ENCODE results near the gene KIF5C.

The KIF5C gene

DNA sequence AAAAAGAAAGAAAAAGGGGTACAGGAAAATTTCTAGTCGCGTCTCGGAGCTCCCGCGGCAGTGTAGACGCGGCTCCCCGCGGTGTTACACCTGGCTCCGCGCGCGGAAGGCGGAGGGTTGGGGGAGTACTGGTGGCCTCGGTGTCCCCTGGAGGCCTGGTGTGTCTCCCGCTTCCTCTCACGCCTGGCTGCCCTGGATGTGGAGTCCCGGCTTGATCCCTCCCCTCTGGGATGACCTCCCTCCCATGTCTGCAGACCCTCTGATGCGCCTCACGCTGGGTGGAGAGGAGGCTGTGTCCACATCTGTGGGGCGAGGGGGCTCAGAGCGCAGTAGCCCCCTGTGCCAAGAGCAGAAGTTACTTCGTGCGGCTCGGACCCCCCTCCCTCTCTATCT is 1.2 kb downstream of the KIF5C start:
- peak overlapping the region; percentile 84 for H3K4me3 Mint-ChIP-seq
- no peak overlapping the region for H3K27ac Mint-ChIP-seq
- peaks cover 0 to 2% of the 10 kb centered on the region in 2 donors for H3K9me3 Mint-ChIP-seq
- H3K36me3 Mint-ChIP-seq: peaks cover 0 to 2% of the 10 kb centered on the region in 2 donors
- ATAC-seq (replicated peaks) (peak in 1 of 2 donors; percentile 5), DNase-seq (no peak)
- peaks cover 37 to 39% of the 10 kb centered on the region in 2 donors for H3K27me3 Mint-ChIP-seq
- peaks cover 10 to 13% of the 10 kb centered on the region in 2 donors for H3K4me1 Mint-ChIP-seq

DNA sequence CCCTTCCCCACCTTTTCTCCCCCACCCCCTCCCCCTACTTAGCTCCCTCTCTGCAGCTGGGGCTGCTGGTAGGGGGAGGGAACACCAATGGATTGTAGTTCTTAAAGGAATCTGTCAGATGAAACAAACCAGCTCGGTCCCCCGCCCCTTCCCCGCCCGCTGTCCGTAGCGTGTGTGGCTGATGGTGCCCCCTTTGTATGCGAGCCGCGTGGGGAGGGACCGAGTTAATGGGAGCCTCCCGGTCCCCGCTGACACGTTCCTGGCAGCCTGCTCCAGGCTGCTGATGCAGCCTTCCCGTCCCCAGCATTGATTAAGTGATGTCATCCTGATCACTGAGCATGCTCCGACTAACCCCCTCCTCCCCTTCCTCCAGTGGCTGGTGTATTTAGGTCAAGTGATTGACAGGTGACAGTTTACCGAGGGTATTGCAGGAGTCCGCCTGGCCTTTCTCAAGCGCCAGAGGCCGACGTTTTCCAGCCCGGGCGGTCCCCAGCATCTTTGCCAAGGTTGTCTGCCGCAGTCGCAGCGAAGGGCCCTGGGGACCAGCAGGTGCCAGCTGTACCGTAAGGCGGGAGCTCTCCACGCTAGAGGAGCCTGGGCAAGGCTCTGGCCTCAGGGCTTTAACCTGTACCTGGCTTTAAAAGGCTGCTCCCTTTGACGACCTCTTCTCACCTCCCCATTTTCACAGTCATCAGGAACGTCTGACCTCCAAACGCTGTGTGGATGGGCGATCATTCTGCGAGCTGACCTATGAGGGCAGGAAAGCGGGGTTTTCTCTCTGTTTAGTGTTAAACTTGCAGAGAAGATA is 1.8 kb downstream of the KIF5C start:
- Mint-ChIP-seq H3K36me3 (peaks cover 0 to 2% of the 10 kb centered on the region in 2 donors), H3K4me3 (peak overlapping the region; percentile 84), H3K27me3 (peaks cover 37% of the 10 kb centered on the region in 2 donors), H3K27ac (peak overlapping the region; percentile 37), H3K9me3 (peaks cover 0 to 2% of the 10 kb centered on the region in 2 donors), H3K4me1 (peaks cover 10 to 13% of the 10 kb centered on the region in 2 donors)
- ATAC-seq (replicated peaks): peak; percentile 33 to 49
- peak; percentile 37 for DNase-seq

DNA sequence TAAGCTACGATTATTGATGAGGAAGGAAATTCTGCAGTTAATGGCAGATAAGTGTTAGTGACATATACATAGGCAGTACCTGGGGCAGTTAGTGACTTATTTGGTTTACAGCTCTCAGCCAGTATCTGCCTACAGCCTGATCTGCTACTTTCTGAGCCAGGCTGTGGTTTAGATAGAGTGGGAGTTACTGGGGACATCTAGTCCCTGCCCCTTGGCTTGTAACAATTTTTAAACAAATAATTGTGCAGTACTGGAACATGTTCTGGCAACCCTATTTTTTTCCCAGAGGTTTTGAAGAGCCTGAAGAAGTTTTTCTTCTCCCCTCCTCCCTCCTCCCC is 2.3 kb downstream of the KIF5C start:
- Mint-ChIP-seq H3K4me1 (peaks cover 10 to 13% of the 10 kb centered on the region in 2 donors), H3K27ac (no peak overlapping the region), H3K9me3 (peaks cover 0 to 2% of the 10 kb centered on the region in 2 donors), H3K27me3 (peaks cover 32 to 34% of the 10 kb centered on the region in 2 donors), H3K4me3 (peak overlapping the region; percentile 84), H3K36me3 (peaks cover under 1 to 2% of the 10 kb centered on the region in 2 donors)
- ATAC-seq (replicated peaks): no peak
- no peak for DNase-seq

DNA sequence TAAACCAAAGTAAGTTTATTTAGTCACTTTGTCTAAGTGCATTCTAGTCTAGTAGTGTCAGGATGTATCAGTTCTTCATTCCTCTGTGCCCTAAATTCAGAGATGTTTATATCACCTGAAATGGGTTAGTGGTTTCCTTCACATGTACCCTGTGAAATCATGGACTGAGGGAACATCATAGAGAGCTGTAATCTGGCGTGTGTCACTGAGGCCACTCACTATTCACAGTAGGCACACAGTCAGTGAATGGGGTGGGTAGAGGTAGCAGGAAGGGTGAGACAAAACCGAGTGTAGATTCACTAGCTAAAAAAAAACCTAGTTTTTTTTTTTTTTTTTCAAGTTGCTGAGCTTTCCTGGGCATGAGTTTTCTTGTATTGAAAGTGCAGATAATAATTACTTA is 5.6 kb downstream of the KIF5C start:
- peaks cover 2 to 4% of the 10 kb centered on the region in 2 donors for H3K36me3 Mint-ChIP-seq
- ATAC-seq (replicated peaks): no peak

DNA sequence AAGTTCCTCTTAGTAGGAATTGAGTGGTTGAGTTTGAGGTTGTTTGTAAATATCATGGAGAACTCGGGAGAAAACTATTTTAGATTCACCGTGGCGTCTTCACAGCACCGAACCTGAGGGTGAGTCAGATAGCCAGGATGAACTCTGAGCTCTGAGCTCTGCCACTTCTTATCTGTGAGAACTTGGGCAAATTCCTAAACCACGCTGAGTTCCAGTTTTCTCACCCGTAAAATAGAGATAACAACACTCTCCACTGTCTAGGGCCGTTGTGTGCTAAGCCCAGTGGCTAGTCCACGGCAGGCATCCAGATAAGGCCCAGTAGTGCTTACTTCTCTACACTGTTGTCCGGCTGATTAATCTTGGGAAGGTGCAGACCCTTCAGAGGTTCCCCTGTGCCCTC is 7.0 kb downstream of the KIF5C start:
- peaks cover 2 to 4% of the 10 kb centered on the region in 2 donors for H3K36me3 Mint-ChIP-seq

More for the DNA sequence above, 5.6 kb downstream of the KIF5C start:
- Mint-ChIP-seq H3K9me3 (peaks cover 0 to 2% of the 10 kb centered on the region in 2 donors), H3K4me1 (peaks cover 10 to 13% of the 10 kb centered on the region in 2 donors), H3K27me3 (peaks cover 30 to 38% of the 10 kb centered on the region in 2 donors), H3K4me3 (no peak overlapping the region), H3K27ac (no peak overlapping the region)
- DNase-seq: no peak

DNA sequence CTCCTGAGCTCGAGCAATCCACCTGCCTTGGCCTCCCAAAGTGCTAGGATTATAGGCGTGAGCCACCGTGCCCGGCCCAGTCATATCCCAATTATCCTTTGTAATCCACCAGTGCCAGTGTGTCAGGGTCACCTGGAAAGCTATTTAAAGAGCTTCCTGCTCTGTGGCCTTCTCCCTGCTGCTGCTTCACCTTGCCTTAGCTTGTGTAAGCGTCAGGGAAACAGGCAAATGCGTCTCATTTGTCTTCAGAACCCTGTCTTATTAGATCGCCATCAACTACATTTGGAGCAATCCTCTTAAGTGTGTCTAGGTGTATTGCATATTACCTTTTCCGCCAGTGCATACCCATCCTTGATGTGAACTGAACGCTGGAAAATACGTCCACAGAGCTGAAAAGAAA is 10.2 kb downstream of the KIF5C start:
- Mint-ChIP-seq H3K36me3 (peaks cover 0 to 4% of the 10 kb centered on the region in 2 donors), H3K9me3 (peaks cover 0 to 2% of the 10 kb centered on the region in 2 donors), H3K27me3 (peaks cover 43 to 49% of the 10 kb centered on the region in 2 donors)

More for the DNA sequence above, 7.0 kb downstream of the KIF5C start:
- DNase-seq: no peak
- Mint-ChIP-seq H3K4me1 (peaks cover 1 to 2% of the 10 kb centered on the region in 2 donors), H3K27ac (no peak overlapping the region), H3K4me3 (no peak overlapping the region), H3K9me3 (peaks cover 0 to 2% of the 10 kb centered on the region in 2 donors), H3K27me3 (peaks cover 26 to 39% of the 10 kb centered on the region in 2 donors)
- ATAC-seq (replicated peaks): no peak

DNA sequence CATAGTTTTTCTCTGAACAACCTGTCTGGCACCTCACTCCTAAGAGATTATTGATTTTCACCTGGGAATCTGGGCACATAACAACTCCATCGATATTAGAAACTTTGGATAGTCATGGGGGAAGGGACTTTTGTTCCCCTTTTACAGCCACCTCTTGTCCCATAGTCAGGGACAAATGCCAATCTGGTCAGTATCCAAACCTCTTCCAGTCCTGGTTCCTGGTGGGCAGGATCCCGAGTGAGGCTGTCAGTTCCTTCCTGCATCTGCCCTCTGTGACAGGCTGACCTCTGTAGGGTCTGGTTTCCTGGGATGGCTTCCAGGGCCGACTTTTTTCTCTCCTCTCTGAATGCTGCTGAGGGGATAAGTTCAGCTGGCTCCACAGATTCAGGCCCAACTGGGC is 11.0 kb downstream of the KIF5C start:
- ATAC-seq (replicated peaks): no peak
- Mint-ChIP-seq H3K4me1 (peaks cover 5 to 16% of the 10 kb centered on the region in 2 donors), H3K36me3 (peaks cover 0 to 4% of the 10 kb centered on the region in 2 donors), H3K27me3 (peaks cover 47 to 48% of the 10 kb centered on the region in 2 donors), H3K27ac (no peak overlapping the region), H3K4me3 (no peak overlapping the region), H3K9me3 (no peaks in the 10 kb centered on the region)
- DNase-seq: no peak

More for the DNA sequence above, 10.2 kb downstream of the KIF5C start:
- no peak overlapping the region for H3K4me3 Mint-ChIP-seq
- DNase-seq: no peak
- ATAC-seq (replicated peaks): no peak
- H3K4me1 Mint-ChIP-seq: peaks cover 5 to 16% of the 10 kb centered on the region in 2 donors
- H3K27ac Mint-ChIP-seq: no peak overlapping the region

DNA sequence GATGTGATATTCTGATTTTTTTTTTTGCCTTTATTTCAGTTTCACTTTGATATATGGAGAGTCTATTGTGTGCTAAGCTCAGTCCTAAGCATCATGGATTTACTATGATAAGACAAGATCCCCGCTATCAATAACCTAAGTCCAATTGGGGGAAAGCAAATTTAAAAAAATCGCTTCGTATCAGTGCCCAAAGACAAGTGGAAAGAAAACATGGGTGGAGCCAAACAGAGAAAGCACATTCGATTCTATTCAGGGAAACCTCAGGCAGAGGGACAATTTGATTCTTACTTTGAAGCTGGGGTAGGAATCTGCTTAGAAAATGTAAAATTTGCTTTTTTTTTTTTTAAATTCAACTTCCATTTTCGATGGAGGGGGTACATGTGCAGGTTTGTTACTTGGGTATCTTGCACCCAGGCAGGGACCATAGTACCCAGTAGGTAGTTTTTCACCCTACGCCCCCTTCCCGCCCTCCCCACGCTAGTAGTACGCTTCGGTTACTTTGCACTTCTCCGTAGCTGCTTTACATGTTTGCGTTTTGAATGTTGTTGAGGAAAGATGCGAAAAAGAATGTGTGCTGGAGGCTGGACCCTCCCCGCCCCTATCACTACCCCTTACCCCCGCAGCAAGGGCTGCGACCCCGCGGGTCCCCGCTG is 12.4 kb downstream of the KIF5C start:
- ATAC-seq (replicated peaks) (peak; percentile 31 to 61), DNase-seq (no peak)
- peaks cover 0 to 3% of the 10 kb centered on the region in 2 donors for H3K36me3 Mint-ChIP-seq
- H3K27me3 Mint-ChIP-seq: peaks cover 44 to 48% of the 10 kb centered on the region in 2 donors
- H3K9me3 Mint-ChIP-seq: no peaks in the 10 kb centered on the region
- H3K4me1 Mint-ChIP-seq: peaks cover 5 to 16% of the 10 kb centered on the region in 2 donors
- H3K27ac Mint-ChIP-seq: no peak overlapping the region
- H3K4me3 Mint-ChIP-seq: peak overlapping the region; percentile 82 to 86

DNA sequence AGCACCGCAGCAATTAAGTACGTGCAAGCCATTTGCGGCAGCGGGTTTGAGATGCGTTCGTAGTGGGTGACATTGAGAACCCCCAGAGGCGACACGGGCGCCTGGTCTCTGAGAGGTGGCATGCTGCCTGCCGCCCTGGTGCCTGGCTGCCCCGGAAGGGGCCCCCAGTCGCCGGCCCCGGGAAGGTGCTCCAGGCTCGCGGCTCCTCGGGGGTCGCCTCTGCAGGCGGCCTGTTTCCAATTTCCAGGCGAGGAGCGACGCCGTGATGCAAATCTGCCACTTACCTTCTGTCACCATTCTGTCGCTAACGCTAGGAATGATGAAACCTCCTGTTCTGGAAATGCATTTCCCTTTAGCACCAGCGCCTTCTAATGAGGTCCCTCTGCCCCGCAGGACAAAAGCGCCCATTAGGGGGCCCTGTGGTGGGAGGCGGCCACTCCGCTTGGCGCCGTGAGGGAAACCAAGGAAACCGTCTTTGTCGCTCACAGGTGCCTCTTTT is 13.0 kb downstream of the KIF5C start:
- DNase-seq (no peak), ATAC-seq (replicated peaks) (peak; percentile 65 to 78)
- peak overlapping the region; percentile 82 to 86 for H3K4me3 Mint-ChIP-seq
- peaks cover 0 to under 1% of the 10 kb centered on the region in 2 donors for H3K36me3 Mint-ChIP-seq
- H3K4me1 Mint-ChIP-seq: peaks cover 5 to 16% of the 10 kb centered on the region in 2 donors
- H3K9me3 Mint-ChIP-seq: peaks cover under 1 to 2% of the 10 kb centered on the region in 2 donors
- peaks cover 43 to 53% of the 10 kb centered on the region in 2 donors for H3K27me3 Mint-ChIP-seq
- H3K27ac Mint-ChIP-seq: no peak overlapping the region

DNA sequence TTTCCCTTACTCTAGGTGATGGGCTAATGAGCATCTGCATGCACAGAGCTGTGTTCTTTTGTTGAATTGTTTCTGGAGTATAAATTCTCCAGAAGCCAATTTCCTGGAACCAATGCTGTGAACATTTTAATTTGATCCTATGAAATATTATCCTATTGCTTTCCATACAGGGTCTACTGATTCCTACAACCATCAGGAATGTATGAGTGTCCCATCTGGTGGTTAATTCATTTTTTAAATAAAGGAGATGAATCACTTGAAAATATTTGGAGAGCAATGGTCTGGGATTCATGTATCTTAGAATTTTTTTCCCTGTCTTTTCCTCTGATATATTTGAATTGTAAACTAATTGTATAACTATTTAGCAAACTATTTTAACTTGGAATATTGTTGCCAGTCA is 14.0 kb downstream of the KIF5C start:
- ATAC-seq (replicated peaks): no peak
- peak overlapping the region; percentile 29 to 86 for H3K4me3 Mint-ChIP-seq
- no peak for DNase-seq
- H3K9me3 Mint-ChIP-seq: peaks cover 7 to 9% of the 10 kb centered on the region in 2 donors
- peaks cover 7 to 20% of the 10 kb centered on the region in 2 donors for H3K4me1 Mint-ChIP-seq
- H3K27ac Mint-ChIP-seq: no peak overlapping the region
- H3K36me3 Mint-ChIP-seq: peaks cover 0 to 9% of the 10 kb centered on the region in 2 donors
- H3K27me3 Mint-ChIP-seq: peaks cover 52 to 63% of the 10 kb centered on the region in 2 donors

DNA sequence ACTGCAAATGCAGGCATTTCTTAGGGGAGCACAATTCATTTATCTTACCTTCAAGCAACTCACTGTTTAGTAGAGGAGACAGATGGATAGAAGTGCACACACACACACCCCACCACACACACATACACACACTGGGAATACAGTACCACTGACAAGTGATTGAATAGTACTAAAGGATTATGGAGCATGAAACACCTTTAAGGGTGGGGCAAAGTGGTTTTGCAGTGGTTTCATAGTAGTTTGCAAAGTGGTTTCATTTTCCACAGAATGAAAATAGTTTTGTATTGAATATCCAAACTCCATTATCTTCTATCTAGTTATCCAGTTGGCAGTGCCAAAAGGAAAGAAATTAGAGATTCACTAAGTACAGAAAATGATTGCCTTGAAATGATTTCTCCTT is 18.9 kb downstream of the KIF5C start:
- H3K27ac Mint-ChIP-seq: no peak overlapping the region
- H3K36me3 Mint-ChIP-seq: peaks cover 0 to 9% of the 10 kb centered on the region in 2 donors
- H3K9me3 Mint-ChIP-seq: peaks cover 7 to 9% of the 10 kb centered on the region in 2 donors
- peaks cover 2 to 5% of the 10 kb centered on the region in 2 donors for H3K4me1 Mint-ChIP-seq
- peaks cover 24 to 30% of the 10 kb centered on the region in 2 donors for H3K27me3 Mint-ChIP-seq
- ATAC-seq (replicated peaks) (no peak), DNase-seq (no peak)
- H3K4me3 Mint-ChIP-seq: no peak overlapping the region

DNA sequence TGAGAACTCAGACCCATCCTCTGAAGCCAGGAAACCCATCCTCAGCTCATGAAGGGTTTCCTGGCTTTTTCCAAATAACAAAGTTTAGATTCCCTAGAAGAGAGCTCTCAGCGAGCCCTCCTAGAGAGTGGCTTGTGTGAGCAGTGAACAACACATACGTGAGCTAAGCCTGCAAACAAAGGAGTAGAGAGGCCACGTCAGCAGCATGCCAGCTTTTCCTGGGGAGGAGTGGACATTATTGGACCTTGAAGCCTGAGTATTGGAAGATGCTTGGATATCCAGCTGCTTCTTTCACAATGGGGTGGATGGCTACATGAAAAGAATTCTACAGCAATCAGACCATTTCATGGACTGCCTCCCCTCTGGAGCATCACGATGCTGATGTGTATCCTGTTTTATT is 21.1 kb downstream of the KIF5C start:
- Mint-ChIP-seq H3K4me1 (peaks cover 7 to 13% of the 10 kb centered on the region in 2 donors), H3K9me3 (peaks cover 7 to 9% of the 10 kb centered on the region in 2 donors), H3K27ac (no peak overlapping the region), H3K27me3 (peaks cover 17 to 19% of the 10 kb centered on the region in 2 donors), H3K4me3 (no peak overlapping the region), H3K36me3 (peaks cover 0 to 9% of the 10 kb centered on the region in 2 donors)
- no peak for DNase-seq
- no peak for ATAC-seq (replicated peaks)

DNA sequence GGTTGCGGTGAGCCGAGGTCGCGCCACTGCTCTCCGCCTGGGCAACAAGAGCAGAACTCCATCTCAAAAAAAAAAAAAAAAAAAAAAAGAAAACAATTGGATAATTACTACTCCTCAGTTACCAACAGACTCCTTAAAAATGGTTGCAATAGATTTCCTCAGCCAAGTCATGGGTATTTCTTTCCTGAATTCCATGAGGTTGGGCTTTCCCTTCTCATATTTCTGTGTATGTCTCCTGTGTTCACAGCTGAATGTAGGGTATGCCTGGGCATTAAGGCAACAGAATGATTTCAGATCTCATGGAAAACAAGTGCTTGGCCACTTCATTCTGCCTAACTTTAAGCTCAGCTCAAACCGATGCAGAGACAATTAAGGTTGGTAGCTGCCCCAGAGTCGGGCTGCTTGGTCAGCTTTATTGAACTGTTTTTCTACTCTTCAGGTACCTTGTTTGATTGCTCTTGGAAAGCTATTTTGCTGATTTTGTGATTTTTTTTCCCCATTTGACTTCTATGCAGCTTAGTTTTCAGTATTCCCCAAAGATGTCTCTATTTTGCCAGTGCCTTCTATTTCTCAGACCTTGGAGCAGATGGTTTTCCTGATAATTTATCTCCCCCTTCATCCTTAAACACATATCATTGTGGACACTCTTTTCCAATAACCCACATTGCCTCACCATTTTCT is 24.8 kb downstream of the KIF5C start:
- ATAC-seq (replicated peaks) (no peak), DNase-seq (no peak)
- H3K4me3 Mint-ChIP-seq: no peak overlapping the region
- H3K27ac Mint-ChIP-seq: no peak overlapping the region
- peaks cover 0 to 7% of the 10 kb centered on the region in 2 donors for H3K27me3 Mint-ChIP-seq
- H3K36me3 Mint-ChIP-seq: no peaks in the 10 kb centered on the region
- peaks cover 6 to 12% of the 10 kb centered on the region in 2 donors for H3K4me1 Mint-ChIP-seq
- H3K9me3 Mint-ChIP-seq: no peaks in the 10 kb centered on the region

DNA sequence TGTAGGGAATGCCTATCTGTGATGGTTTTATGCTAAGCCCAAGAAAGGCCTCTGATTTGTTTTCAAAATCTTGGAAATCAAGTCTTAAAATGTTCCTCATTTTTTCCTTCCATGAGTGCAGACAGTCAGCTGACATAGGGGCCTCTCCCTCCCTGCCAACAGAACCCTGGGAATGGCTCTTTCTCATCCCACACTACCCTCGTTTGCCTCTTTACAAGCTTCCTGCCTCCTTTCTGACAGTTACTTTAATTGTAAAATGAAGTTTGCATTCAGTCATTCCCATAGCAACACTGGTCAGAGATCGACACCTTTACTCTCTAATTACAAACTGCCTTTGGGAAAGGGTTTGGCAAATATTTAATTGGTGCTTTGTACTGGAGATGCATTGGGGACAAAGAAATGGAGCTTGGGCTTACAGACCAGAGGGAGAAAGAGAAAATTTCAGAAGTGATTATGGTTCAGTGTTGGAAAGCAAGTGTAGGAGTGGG is 25.4 kb downstream of the KIF5C start:
- Mint-ChIP-seq H3K4me3 (no peak overlapping the region), H3K9me3 (no peaks in the 10 kb centered on the region), H3K36me3 (peaks cover 2 to 3% of the 10 kb centered on the region in 2 donors), H3K27ac (no peak overlapping the region), H3K27me3 (peaks cover 0 to 11% of the 10 kb centered on the region in 2 donors), H3K4me1 (peaks cover 6 to 12% of the 10 kb centered on the region in 2 donors)
- ATAC-seq (replicated peaks) (no peak), DNase-seq (no peak)
